Dendritic cell treated with granulocyte-macrophage colony-stimulating factor and Interleukin-4, amounts not matched to agents 40 ng/mL and 50 ng/mL, for 4 days (primary cell): ENCODE results near the gene UNC5C.

Experiments used
- H3K27ac Mint-ChIP-seq: one replicate; pipeline ENCODE4 v1.8.0; 2022; ENCODE audit warnings: mild to moderate bottlenecking, mixed read lengths
- H3K27me3 Mint-ChIP-seq: one replicate; pipeline ENCODE4 v1.8.0; 2022; ENCODE audit warnings: mild to moderate bottlenecking, mixed read lengths
- H3K36me3 Mint-ChIP-seq: one replicate; pipeline ENCODE4 v1.8.0; 2022; ENCODE audit warnings: low read depth, mixed read lengths
- H3K4me1 Mint-ChIP-seq: one replicate; pipeline ENCODE4 v1.8.0; 2022; ENCODE audit warnings: low read depth, mixed read lengths
- H3K4me3 Mint-ChIP-seq: one replicate; pipeline ENCODE4 v1.8.0; 2022; ENCODE audit warnings: mild to moderate bottlenecking, moderate library complexity, mixed read lengths
- H3K9me3 Mint-ChIP-seq: one replicate; pipeline ENCODE4 v1.8.0; 2022; ENCODE audit warnings: mixed read lengths
- intact Hi-C: fragments of 100-400 bp; cut with micrococcal nuclease; formaldehyde crosslinking; loops from one replicate; pipeline ENCODE4 v1.15.0; 2022

The UNC5C gene

GRCh38 chr4:95537863-95538488 lies 10.8 kb downstream of the UNC5C start:
- no peaks in the 10 kb centered on the region for H3K9me3 Mint-ChIP-seq
- H3K27me3 Mint-ChIP-seq, result no peaks in the 10 kb centered on the region
- no peak overlapping the region for H3K4me3 Mint-ChIP-seq
- no peaks in the 10 kb centered on the region for H3K4me1 Mint-ChIP-seq
- intact Hi-C loops, result no loop called here
- H3K36me3 Mint-ChIP-seq, result no peaks in the 10 kb centered on the region
- no peak overlapping the region for H3K27ac Mint-ChIP-seq

GRCh38 chr4:95537191-95537590 lies 11.6 kb downstream of the UNC5C start:
- H3K27me3 Mint-ChIP-seq, result no peaks in the 10 kb centered on the region
- H3K36me3 Mint-ChIP-seq, result no peaks in the 10 kb centered on the region
- H3K9me3 Mint-ChIP-seq, result no peaks in the 10 kb centered on the region
- no peak overlapping the region for H3K27ac Mint-ChIP-seq
- no peaks in the 10 kb centered on the region for H3K4me1 Mint-ChIP-seq
- intact Hi-C loops, result no loop called here
- H3K4me3 Mint-ChIP-seq, result no peak overlapping the region

GRCh38 chr4:95536650-95537049 lies 12.1 kb downstream of the UNC5C start:
- no peaks in the 10 kb centered on the region for H3K4me1 Mint-ChIP-seq
- H3K27me3 Mint-ChIP-seq, result no peaks in the 10 kb centered on the region
- no peak overlapping the region for H3K27ac Mint-ChIP-seq
- intact Hi-C loops, result no loop called here
- no peak overlapping the region for H3K4me3 Mint-ChIP-seq
- no peaks in the 10 kb centered on the region for H3K36me3 Mint-ChIP-seq
- no peaks in the 10 kb centered on the region for H3K9me3 Mint-ChIP-seq

- Mint-ChIP-seq H3K4me3 (no peak overlapping the region), H3K9me3 (no peaks in the 10 kb centered on the region), H3K36me3 (no peaks in the 10 kb centered on the region), H3K4me1 (no peaks in the 10 kb centered on the region), H3K27ac (no peak overlapping the region), H3K27me3 (no peaks in the 10 kb centered on the region)
- intact Hi-C loops, result no loop called here
These were observed 13.6 kb downstream of the UNC5C start for GRCh38 chr4:95535180-95535579.

- Mint-ChIP-seq H3K27me3 (no peaks in the 10 kb centered on the region), H3K9me3 (no peaks in the 10 kb centered on the region), H3K4me1 (no peaks in the 10 kb centered on the region), H3K4me3 (no peak overlapping the region), H3K36me3 (no peaks in the 10 kb centered on the region), H3K27ac (no peak overlapping the region)
- intact Hi-C loops, result no loop called here
These were observed 14.7 kb downstream of the UNC5C start for GRCh38 chr4:95534032-95534431.

- no peaks in the 10 kb centered on the region for H3K4me1 Mint-ChIP-seq
- no peaks in the 10 kb centered on the region for H3K36me3 Mint-ChIP-seq
- intact Hi-C loops, result no loop called here
- H3K27me3 Mint-ChIP-seq, result no peaks in the 10 kb centered on the region
- H3K27ac Mint-ChIP-seq, result no peak overlapping the region
- H3K4me3 Mint-ChIP-seq, result no peak overlapping the region
- no peaks in the 10 kb centered on the region for H3K9me3 Mint-ChIP-seq
These were observed 15.5 kb downstream of the UNC5C start for GRCh38 chr4:95533254-95533653.

- no peak overlapping the region for H3K27ac Mint-ChIP-seq
These were observed 16.5 kb downstream of the UNC5C start for GRCh38 chr4:95532305-95532704.

GRCh38 chr4:95531141-95531540 lies 17.6 kb downstream of the UNC5C start:
- intact Hi-C loops, result no loop called here
- Mint-ChIP-seq H3K9me3 (no peaks in the 10 kb centered on the region), H3K27ac (no peak overlapping the region), H3K4me3 (no peak overlapping the region), H3K27me3 (no peaks in the 10 kb centered on the region), H3K36me3 (no peaks in the 10 kb centered on the region), H3K4me1 (no peaks in the 10 kb centered on the region)

More at GRCh38 chr4:95532305-95532704, 16.5 kb downstream of the UNC5C start:
- Mint-ChIP-seq H3K4me3 (no peak overlapping the region), H3K4me1 (no peaks in the 10 kb centered on the region), H3K9me3 (no peaks in the 10 kb centered on the region), H3K27me3 (no peaks in the 10 kb centered on the region), H3K36me3 (no peaks in the 10 kb centered on the region)
- intact Hi-C loops, result no loop called here

- Mint-ChIP-seq H3K36me3 (no peaks in the 10 kb centered on the region), H3K9me3 (no peaks in the 10 kb centered on the region), H3K27ac (no peak overlapping the region), H3K4me1 (no peaks in the 10 kb centered on the region), H3K4me3 (no peak overlapping the region), H3K27me3 (no peaks in the 10 kb centered on the region)
- intact Hi-C loops, result no loop called here
These were observed 18.8 kb downstream of the UNC5C start for GRCh38 chr4:95529946-95530345.

- H3K27me3 Mint-ChIP-seq, result no peaks in the 10 kb centered on the region
- intact Hi-C loops, result no loop called here
- H3K4me3 Mint-ChIP-seq, result no peak overlapping the region
- H3K9me3 Mint-ChIP-seq, result no peaks in the 10 kb centered on the region
- H3K36me3 Mint-ChIP-seq, result no peaks in the 10 kb centered on the region
- H3K4me1 Mint-ChIP-seq, result no peaks in the 10 kb centered on the region
- H3K27ac Mint-ChIP-seq, result no peak overlapping the region
These were observed 20.3 kb downstream of the UNC5C start for GRCh38 chr4:95528388-95528948.

- H3K27me3 Mint-ChIP-seq, result no peaks in the 10 kb centered on the region
- H3K36me3 Mint-ChIP-seq, result no peaks in the 10 kb centered on the region
- no peak overlapping the region for H3K4me3 Mint-ChIP-seq
- no peaks in the 10 kb centered on the region for H3K4me1 Mint-ChIP-seq
- H3K27ac Mint-ChIP-seq, result no peak overlapping the region
- H3K9me3 Mint-ChIP-seq, result no peaks in the 10 kb centered on the region
- intact Hi-C loops, result no loop called here
These were observed 22.7 kb downstream of the UNC5C start for GRCh38 chr4:95526075-95526474.

- no peaks in the 10 kb centered on the region for H3K36me3 Mint-ChIP-seq
- intact Hi-C loops, result no loop called here
These were observed 24.0 kb downstream of the UNC5C start for GRCh38 chr4:95524729-95525128.

GRCh38 chr4:95524184-95524583 lies 24.6 kb downstream of the UNC5C start:
- Mint-ChIP-seq H3K4me3 (no peak overlapping the region), H3K27ac (no peak overlapping the region), H3K4me1 (no peaks in the 10 kb centered on the region), H3K9me3 (no peaks in the 10 kb centered on the region), H3K36me3 (no peaks in the 10 kb centered on the region), H3K27me3 (no peaks in the 10 kb centered on the region)
- intact Hi-C loops, result no loop called here

More at GRCh38 chr4:95524729-95525128, 24.0 kb downstream of the UNC5C start:
- H3K4me1 Mint-ChIP-seq, result no peaks in the 10 kb centered on the region
- no peak overlapping the region for H3K4me3 Mint-ChIP-seq
- no peaks in the 10 kb centered on the region for H3K9me3 Mint-ChIP-seq
- no peak overlapping the region for H3K27ac Mint-ChIP-seq
- H3K27me3 Mint-ChIP-seq, result no peaks in the 10 kb centered on the region

- no peaks in the 10 kb centered on the region for H3K4me1 Mint-ChIP-seq
- no peak overlapping the region for H3K4me3 Mint-ChIP-seq
- intact Hi-C loops, result no loop called here
- no peaks in the 10 kb centered on the region for H3K36me3 Mint-ChIP-seq
- H3K27me3 Mint-ChIP-seq, result no peaks in the 10 kb centered on the region
- no peak overlapping the region for H3K27ac Mint-ChIP-seq
- H3K9me3 Mint-ChIP-seq, result no peaks in the 10 kb centered on the region
These were observed 25.9 kb downstream of the UNC5C start for GRCh38 chr4:95522682-95523530.
